GM12878 (cell line): ENCODE measurements around the gene MRNIP. TPM values are rescaled to one million over a fixed set of nuclear protein-coding genes. Genes with fewer than 3 reads are reported as not detected.

ENCODE experiments used
- BACH1 ChIP-seq: fragments of 450-650 bp; IDR thresholded peaks from 2 replicates; pipeline ENCODE4 v1.6.1; 2017; ENCODE audit warnings: mild to moderate bottlenecking, borderline replicate concordance
- BRCA1 ChIP-seq: IDR thresholded peaks from 2 replicates; pipeline ENCODE4 v1.6.1; 2011; ENCODE audit warnings: low read depth, low read length, improper control_type of control experiment
- CBFB ChIP-seq: IDR thresholded peaks from 2 replicates; pipeline ENCODE4 v1.6.1; 2016; ENCODE audit warnings: antibody characterized with exemption, low read depth
- CREB1 ChIP-seq: IDR thresholded peaks from 2 replicates; pipeline ENCODE4 v1.6.1; 2012; ENCODE audit warnings: low read depth, mild to moderate bottlenecking, inconsistent platforms
- FOXM1 ChIP-seq: IDR thresholded peaks from 2 replicates; pipeline ENCODE4 v1.6.1; 2012; ENCODE audit warnings: low read depth, mild to moderate bottlenecking, inconsistent platforms, low read length, moderate library complexity
- HDGF ChIP-seq: fragments of 450-650 bp; IDR thresholded peaks from 2 replicates; pipeline ENCODE4 v1.6.1; 2016; ENCODE audit warnings: antibody characterized with exemption
- JUNB ChIP-seq: IDR thresholded peaks from 2 replicates; pipeline ENCODE4 v1.6.1; 2016; ENCODE audit warnings: antibody characterized with exemption, mild to moderate bottlenecking
- KLF5 ChIP-seq: fragments of 450-650 bp; IDR thresholded peaks from 2 replicates; pipeline ENCODE4 v1.6.1; 2014; ENCODE audit warnings: mild to moderate bottlenecking; ENCODE audit not compliant: partially characterized antibody
- NBN ChIP-seq: fragments of 450-650 bp; IDR thresholded peaks from 2 replicates; pipeline ENCODE4 v1.6.1; 2016
- NFYB ChIP-seq: IDR thresholded peaks from 2 replicates; pipeline ENCODE4 v1.6.1; 2011; ENCODE audit warnings: low read depth, mild to moderate bottlenecking, low read length, improper control_type of control experiment, moderate library complexity; ENCODE audit not compliant: insufficient read depth
- NRF1 ChIP-seq: conservative IDR thresholded peaks from 2 replicates; pipeline ENCODE4 v1.6.1; 2011; ENCODE audit warnings: mild to moderate bottlenecking, low read depth, low read length, improper control_type of control experiment
- PAX8 ChIP-seq: fragments of 450-650 bp; IDR thresholded peaks from 2 replicates; pipeline ENCODE4 v1.6.1; 2017; ENCODE audit warnings: mild to moderate bottlenecking, moderate library complexity
- PBX3 ChIP-seq: IDR thresholded peaks from 2 replicates; pipeline ENCODE4 v1.6.1; 2011; ENCODE audit warnings: mild to moderate bottlenecking, low read depth, low read length, moderate library complexity; ENCODE audit not compliant: insufficient replicate concordance
- POLR2AphosphoS2 ChIP-seq: IDR thresholded peaks from 2 replicates; pipeline ENCODE4 v1.6.1; 2011; ENCODE audit warnings: low read depth, mild to moderate bottlenecking, low read length, improper control_type of control experiment, moderate library complexity
- RB1 ChIP-seq: fragments of 450-650 bp; formaldehyde crosslinking; IDR thresholded peaks from 2 replicates; pipeline ENCODE4 v1.6.1; 2017; ENCODE audit warnings: mild to moderate bottlenecking, borderline replicate concordance
- RBBP5 ChIP-seq: fragments of 200-600 bp; sonication (generic); conservative IDR thresholded peaks from 2 replicates; pipeline ENCODE4 v1.6.1; 2016
- REST ChIP-seq: IDR thresholded peaks from 2 replicates; pipeline ENCODE4 v1.6.1; 2012; ENCODE audit warnings: mild to moderate bottlenecking, low read depth, low read length
- SREBF2 ChIP-seq: IDR thresholded peaks from 2 replicates; pipeline ENCODE4 v1.6.1; 2012; ENCODE audit warnings: mild to moderate bottlenecking, low read length
- USF1 ChIP-seq: IDR thresholded peaks from 2 replicates; pipeline ENCODE4 v1.6.1; 2011; ENCODE audit warnings: borderline replicate concordance, low read depth, mild to moderate bottlenecking, moderate library complexity, mixed read lengths, low read length; ENCODE audit not compliant: insufficient read depth; ENCODE audit errors: extremely low read length
- ZSCAN29 ChIP-seq: fragments of 450-650 bp; IDR thresholded peaks from 2 replicates; pipeline ENCODE4 v1.6.1; 2017; ENCODE audit warnings: mild to moderate bottlenecking, moderate library complexity
- ZZZ3 ChIP-seq: IDR thresholded peaks from 2 replicates; pipeline ENCODE4 v1.6.1; 2011; ENCODE audit warnings: low read depth; ENCODE audit not compliant: control insufficient read depth, insufficient read length
- polyA plus RNA-seq, 11 experiments: library from polyadenylated mRNA; depleted of rRNA in 4 of 11; unstranded in 6 of 11; stranded (reverse) in 5 of 11; fragments of >200 nt; fragmentation: Nextera tagmentation in 4 of 11; fragmentation: Illumina TruSeq in 1 of 11; extraction: Ambion mirVana in 4 of 11; extraction: Trizol in 1 of 11; gene quantifications; 1 replicate in 1 of 11; 2 replicates in 10 of 11; pipeline versions ENCODE4 v1.2.1 to v1.2.3, GENCODE V29; 2011 to 2016; ENCODE audit warnings: inconsistent platforms in 2 of 11, missing spikeins in 2 of 11, low read depth in 1 of 11
- total RNA-seq, 4 experiments: library from RNA; depleted of rRNA in 3 of 4; stranded (reverse); fragments of >200 nt in 3 of 4; fragmentation: Illumina TruSeq in 1 of 4; extraction: Trizol in 1 of 4; gene quantifications; 2 replicates each; pipeline versions ENCODE4 v1.2.1 to v1.2.3, GENCODE V29; 2013 to 2021
- TF ChIP-seq, protein P1 (sequence below): fragments of 450-650 bp; IDR thresholded peaks from 2 replicates; pipeline ENCODE4 v1.6.1; 2017; ENCODE audit warnings: antibody characterized with exemption, mild to moderate bottlenecking, moderate library complexity
- TF ChIP-seq, protein P2 (sequence below): IDR thresholded peaks from 2 replicates; pipeline ENCODE4 v1.6.1; 2012; ENCODE audit warnings: low read depth, low read length, improper control_type of control experiment

Gene MRNIP
- total and polyA plus RNA-seq, 10 of the 15 experiments (the other 5 are each of a cell fraction or from before 2014, with no cell fraction given): 2.4 to 30.4 (median 13.1) TPM

DNA sequence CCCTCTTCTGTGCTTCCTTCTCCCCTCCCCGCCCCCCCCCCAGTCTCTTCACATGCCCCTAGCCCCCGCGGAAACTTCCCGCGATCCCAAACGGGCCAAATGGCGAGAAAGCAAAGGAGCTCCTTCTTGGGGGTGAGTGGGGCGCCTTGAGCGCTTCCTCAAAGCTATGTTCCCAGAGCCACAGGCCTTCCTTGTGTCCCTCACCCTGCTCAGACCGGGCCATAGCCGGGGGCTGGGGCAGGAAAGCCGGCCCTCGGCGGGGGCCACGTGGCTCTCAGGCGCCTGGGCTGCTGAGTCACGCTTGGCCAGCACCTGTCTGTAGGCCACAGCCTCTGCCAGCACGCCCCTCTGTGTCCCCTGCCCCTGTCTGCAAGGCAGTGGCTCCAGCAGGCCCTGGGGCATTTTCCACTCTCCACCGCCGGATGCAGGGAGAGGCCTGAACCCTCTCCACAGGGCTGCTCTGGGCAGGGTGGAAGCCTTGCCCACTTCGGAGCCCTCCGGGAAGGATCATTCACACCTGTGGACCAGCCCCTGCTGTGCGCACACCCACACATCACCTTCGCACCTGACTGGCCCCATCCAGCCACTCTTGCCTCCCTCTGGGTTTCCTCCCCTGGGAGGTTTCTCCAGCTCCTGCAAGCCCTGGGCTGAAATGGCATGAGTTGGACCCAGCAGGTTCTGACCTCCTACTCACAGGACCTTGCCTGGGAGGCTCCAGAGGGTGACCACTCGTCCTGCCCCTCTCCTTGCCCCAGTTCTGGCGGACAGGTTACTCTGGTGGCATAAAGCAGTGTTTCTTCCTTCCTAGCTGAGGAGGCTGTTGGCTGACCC, 39.1 kb downstream of the MRNIP start (continued):
- TF ChIP-seq, protein P1, sequence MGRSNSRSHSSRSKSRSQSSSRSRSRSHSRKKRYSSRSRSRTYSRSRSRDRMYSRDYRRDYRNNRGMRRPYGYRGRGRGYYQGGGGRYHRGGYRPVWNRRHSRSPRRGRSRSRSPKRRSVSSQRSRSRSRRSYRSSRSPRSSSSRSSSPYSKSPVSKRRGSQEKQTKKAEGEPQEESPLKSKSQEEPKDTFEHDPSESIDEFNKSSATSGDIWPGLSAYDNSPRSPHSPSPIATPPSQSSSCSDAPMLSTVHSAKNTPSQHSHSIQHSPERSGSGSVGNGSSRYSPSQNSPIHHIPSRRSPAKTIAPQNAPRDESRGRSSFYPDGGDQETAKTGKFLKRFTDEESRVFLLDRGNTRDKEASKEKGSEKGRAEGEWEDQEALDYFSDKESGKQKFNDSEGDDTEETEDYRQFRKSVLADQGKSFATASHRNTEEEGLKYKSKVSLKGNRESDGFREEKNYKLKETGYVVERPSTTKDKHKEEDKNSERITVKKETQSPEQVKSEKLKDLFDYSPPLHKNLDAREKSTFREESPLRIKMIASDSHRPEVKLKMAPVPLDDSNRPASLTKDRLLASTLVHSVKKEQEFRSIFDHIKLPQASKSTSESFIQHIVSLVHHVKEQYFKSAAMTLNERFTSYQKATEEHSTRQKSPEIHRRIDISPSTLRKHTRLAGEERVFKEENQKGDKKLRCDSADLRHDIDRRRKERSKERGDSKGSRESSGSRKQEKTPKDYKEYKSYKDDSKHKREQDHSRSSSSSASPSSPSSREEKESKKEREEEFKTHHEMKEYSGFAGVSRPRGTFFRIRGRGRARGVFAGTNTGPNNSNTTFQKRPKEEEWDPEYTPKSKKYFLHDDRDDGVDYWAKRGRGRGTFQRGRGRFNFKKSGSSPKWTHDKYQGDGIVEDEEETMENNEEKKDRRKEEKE: no peak
- TF ChIP-seq, protein P2, sequence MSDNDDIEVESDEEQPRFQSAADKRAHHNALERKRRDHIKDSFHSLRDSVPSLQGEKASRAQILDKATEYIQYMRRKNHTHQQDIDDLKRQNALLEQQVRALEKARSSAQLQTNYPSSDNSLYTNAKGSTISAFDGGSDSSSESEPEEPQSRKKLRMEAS: peak; percentile 91
- peak; percentile 21 for TF ChIP-seq KLF5
- TF ChIP-seq CREB1: no peak
- TF ChIP-seq FOXM1: no peak
- TF ChIP-seq USF1: peak; percentile 76
- no peak; the same call in 1 of the 2 replicates for TF ChIP-seq RB1
- no peak for TF ChIP-seq POLR2AphosphoS2
- TF ChIP-seq NFYB: no peak
- no peak for TF ChIP-seq ZZZ3
- no peak for TF ChIP-seq ZSCAN29
- no peak for TF ChIP-seq SREBF2
- TF ChIP-seq BRCA1: no peak
- TF ChIP-seq RBBP5: no peak
- peak; percentile 6; the same call in 1 of the 2 replicates for TF ChIP-seq NBN
- TF ChIP-seq REST: no peak
- TF ChIP-seq NRF1: no peak
- TF ChIP-seq JUNB: no peak
- TF ChIP-seq BACH1: peak; percentile 99
- peak; percentile 95 for TF ChIP-seq HDGF
- TF ChIP-seq PAX8: no peak
- TF ChIP-seq CBFB: no peak
- TF ChIP-seq PBX3: no peak
